Activated CD8-positive, alpha-beta memory T cell treated with anti-CD3 and anti-CD28 coated beads for 1 hour (primary cell): ENCODE measurements around the gene CNOT6.
"Not testable (repeated sequence)": the region's sequence is repeated elsewhere in the genome, so short reads cannot be mapped to it uniquely, and the experiment has no call there.

Experiments
- DNase-seq, 2 donors: peaks; one replicate each; pipeline ENCODE4 v3.0.0-alpha.2; 2020; ENCODE audit warnings: low read depth in 1 of 2; ENCODE audit errors: extremely low read depth in 1 of 2

The CNOT6 gene

GRCh38 chr5:180470966-180471582 lies 23.1 kb upstream of the CNOT6 start:
- DNase-seq, result peak in 1 of 2 donors; percentile 31

GRCh38 chr5:180471866-180472265 lies 22.3 kb upstream of the CNOT6 start:
- no peak for DNase-seq

DNA sequence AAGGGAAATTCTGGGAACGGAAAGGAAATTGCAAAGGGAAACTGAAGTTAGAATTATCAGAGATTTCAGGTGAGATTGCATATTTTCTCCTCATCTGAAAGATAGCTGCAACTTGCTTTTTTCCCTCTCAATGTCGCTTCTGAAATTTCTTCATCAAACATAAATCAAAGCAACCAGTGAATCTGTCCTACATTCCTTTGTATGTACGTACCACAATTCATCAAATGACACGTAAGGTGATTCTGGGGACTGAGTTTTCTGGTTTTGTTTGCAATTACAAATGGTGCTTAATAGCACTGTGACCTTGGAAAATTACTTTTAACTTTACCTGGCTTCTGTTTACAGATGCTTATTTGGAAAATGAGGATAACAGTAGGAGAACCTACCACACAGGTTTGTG lies 21.9 kb upstream of the CNOT6 start:
- no peak for DNase-seq

GRCh38 chr5:180473386-180473785 lies 20.8 kb upstream of the CNOT6 start:
- not testable (repeated sequence) for DNase-seq

GRCh38 chr5:180474569-180474968 lies 19.6 kb upstream of the CNOT6 start:
- DNase-seq, result no peak

GRCh38 chr5:180475969-180476524 lies 18.1 kb upstream of the CNOT6 start:
- not testable (repeated sequence) for DNase-seq

- DNase-seq, result no peak
Measured at GRCh38 chr5:180484813-180485212, 9.4 kb upstream of the CNOT6 start.

GRCh38 chr5:180486636-180487149 lies 7.5 kb upstream of the CNOT6 start:
- DNase-seq, result no peak

DNA sequence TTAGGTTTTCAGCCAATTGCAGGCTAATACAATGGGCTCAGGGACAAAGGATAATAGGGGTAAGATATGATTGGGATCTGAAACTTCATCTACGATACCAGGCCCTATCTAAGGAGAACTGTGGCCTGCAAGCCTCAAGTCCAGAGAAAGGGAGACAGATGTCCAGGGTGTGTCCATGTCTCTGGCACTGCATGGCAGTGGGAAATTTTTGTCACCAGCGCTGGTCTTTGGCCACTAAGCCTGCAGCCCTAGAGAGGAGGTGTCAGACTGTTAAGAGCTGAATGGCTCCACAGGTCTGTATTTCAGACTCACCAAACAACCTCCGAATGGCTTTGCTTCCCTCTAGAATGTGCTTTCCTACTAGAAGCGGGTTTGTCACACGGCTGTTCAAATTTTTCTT lies 6.6 kb upstream of the CNOT6 start:
- no peak for DNase-seq

DNA sequence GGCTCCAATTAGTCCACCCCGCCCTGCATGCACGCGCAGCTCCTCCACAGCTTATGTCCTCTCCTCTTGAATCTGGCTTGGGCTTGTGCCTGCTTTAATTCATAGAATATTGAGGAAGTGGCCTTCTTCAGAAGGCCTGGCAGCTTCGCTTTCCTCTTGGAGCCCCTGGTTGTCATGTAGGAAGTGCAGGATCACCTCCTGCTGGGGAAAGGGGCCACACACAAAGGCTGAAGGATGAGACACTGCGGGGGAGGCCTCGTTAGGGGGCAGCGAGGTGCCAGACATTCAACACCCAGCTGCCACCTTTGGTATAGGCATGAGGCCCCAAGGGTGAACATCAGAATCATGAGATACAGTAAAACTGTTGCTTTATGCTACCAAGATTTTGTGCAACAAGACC lies 2.7 kb upstream of the CNOT6 start:
- no peak for DNase-seq

- DNase-seq, result no peak
Measured at GRCh38 chr5:180492226-180492903, 1.8 kb upstream of the CNOT6 start.

DNA sequence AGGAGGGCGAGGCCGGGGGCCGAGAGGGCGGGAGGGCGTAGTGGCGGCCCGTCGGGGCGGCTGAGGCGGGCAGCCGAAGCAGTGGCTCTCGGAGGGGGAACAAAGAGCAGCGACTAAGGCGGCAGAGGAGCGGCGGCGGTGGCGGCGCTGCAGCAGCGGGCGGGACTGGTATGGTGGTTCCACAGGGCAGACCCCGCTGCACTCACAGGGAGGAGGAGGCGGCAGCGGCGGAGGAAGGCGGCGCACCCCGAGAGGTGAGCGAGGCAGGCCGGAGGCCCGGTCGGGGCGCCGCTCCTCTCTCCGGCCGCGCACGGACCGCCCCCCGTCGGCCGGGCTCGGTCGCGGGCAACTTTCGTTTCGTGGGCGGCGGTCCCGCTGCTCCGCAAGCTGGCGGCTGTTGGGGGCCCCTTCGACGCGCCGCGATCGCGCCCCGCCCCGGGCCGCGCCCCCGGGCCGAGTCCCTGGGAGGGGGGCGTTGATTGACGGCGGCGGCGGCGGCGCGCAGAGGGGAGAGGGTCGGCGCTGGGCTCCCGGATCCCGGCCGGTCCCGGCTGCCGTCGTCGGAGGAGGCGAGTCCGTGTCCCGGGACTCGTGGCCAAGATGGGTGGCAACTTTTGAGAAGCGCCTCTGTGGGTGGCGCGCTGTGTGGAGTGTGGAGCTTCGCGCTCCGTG lies 467 bp downstream of the CNOT6 start:
- peak in 1 of 2 donors; percentile 21 for DNase-seq

DNA sequence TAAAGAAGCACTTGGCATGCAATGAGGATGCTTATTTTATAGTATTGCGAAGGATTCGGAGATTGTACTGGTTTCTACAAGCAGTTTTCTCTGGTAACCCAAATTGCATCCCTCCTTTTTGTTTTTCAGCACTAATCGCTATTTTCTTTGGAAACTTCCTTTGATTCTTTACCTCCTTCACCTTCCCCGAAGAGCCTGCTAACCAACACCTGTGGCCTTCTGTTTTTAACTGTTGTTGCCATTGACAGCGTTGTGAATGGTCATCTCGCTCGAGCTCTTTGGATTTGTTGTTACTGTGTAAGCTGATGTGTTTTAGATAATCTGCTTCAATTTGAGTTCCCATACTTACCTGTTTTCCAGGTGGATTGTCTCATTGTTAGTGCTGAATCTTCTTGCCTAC lies 1.1 kb downstream of the CNOT6 start:
- DNase-seq, result no peak

DNA sequence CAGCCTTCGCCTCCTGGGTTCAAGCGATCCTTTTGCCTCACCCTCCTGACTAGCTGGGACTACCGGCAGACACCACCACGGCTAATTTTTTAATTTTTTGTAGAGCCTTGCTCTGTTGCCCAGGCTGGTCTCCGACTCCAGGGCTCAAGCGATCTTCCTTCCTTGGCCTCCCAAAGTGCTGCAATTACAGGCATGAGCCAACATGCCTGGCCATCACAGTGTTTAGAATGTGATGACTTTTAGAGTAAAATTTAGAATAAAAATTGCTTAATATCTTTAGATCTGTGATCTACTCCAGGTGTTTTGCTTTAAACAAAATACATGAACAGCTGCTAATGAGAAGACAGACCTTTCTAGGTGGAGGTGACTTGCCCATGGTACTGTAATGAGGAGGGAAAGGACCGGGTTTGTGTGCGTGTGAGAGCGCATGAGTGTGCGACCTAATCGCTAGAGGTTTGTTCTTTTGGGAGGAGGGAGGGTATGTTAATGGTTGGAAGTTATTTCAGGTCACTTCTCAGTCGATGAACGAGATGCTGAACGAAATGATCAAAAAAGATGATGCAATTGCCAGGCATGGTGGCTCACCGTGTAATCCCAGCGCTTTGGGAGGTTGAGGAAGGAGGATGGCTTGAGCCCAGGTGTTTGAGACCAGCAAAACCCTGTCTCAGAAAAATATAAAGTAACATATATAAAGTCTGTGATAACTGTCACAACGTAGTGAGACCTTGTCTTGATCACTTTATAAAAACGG lies 2.0 kb downstream of the CNOT6 start:
- DNase-seq, result no peak

DNA sequence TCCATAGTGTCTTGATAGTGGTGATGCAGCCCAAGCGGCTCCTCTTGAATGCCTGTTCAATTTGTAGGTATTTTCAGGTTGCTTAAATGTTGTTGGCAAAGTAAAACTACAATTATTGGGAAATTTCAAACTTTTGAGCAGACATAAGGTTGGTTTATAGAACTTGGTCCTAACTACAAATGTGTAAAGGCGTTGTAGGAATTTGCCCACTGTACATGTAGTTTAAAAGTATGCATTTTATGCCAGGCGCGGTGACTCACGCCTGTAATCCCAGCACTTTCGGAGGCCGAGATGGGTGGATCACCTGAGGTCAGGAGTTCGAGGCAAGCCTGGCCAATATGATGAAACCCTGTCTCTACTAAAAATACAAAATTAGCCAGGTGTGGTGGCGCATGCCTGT lies 2.6 kb downstream of the CNOT6 start:
- DNase-seq, result not testable (repeated sequence)

DNA sequence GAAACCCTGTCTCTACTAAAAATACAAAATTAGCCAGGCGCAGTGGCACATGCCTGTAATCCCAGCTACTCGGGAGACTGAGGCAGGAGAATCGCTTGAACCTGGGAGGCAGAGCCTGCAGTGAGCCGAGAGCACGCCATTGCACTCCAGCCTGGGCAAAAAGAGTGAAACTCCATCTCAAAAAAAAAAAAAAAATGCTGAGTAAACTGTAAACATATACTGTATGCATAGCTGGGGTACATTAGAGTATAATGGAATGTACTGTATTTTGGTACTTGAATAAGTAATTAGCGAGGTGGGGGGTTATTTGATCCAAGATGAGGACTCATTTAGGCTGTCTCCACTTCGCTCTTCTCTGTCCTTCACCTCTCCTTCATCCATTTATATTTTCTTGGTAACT lies 3.7 kb downstream of the CNOT6 start:
- not testable (repeated sequence) for DNase-seq

- no peak for DNase-seq
Measured at GRCh38 chr5:180498378-180498777, 4.2 kb downstream of the CNOT6 start.

- DNase-seq, result no peak
Measured at GRCh38 chr5:180499684-180500083, 5.5 kb downstream of the CNOT6 start.

DNA sequence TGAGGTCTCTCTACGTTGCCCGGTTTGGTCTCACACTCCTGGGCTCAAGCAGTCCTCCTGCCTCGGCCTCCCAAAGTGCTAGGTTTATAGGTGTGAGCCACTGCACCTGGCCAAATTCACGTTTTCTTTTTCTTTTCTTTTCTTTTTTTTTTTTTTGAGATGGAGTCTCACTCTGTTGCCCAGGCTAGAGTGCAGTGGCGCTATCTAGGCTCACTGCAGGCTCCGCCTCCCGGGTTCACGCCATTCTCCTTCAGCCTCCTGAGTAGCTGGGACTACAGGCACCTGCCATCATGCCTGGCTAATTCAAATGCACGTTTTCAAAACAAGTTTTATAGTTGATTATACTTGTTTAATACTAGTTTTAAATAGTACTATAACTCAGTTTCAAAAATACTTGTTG lies 6.1 kb downstream of the CNOT6 start:
- not testable (repeated sequence) for DNase-seq

DNA sequence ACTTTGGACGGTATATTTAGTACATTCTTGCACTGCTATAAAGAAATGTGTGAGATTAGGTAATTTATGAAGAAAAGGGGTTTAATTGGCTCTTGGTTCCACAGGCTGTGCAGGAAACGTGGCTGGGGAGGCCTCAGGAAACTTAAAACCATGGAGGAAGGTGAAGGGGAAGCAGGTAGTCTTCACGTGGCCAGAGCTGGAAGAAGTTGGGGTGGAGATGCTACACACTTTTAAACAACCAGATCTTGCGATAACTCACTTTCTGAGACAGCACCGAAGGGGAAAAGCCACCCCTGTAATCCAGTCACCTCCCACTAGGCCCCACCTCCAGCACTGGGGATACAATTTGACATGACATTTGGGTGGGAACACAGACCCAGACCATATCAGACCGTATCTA lies 13.5 kb downstream of the CNOT6 start:
- no peak for DNase-seq

- no peak for DNase-seq
Measured at GRCh38 chr5:180515294-180515693, 21.1 kb downstream of the CNOT6 start.
